ENCODE data around the gene ITIH2. TPM values are rescaled to one million over a fixed set of nuclear protein-coding genes. Genes with fewer than 3 reads are reported as not detected.
"Not testable (repeated sequence)": the region's sequence is repeated elsewhere in the genome, so short reads cannot be mapped to it uniquely, and the experiment has no call there.

The ITIH2 gene, protein sequence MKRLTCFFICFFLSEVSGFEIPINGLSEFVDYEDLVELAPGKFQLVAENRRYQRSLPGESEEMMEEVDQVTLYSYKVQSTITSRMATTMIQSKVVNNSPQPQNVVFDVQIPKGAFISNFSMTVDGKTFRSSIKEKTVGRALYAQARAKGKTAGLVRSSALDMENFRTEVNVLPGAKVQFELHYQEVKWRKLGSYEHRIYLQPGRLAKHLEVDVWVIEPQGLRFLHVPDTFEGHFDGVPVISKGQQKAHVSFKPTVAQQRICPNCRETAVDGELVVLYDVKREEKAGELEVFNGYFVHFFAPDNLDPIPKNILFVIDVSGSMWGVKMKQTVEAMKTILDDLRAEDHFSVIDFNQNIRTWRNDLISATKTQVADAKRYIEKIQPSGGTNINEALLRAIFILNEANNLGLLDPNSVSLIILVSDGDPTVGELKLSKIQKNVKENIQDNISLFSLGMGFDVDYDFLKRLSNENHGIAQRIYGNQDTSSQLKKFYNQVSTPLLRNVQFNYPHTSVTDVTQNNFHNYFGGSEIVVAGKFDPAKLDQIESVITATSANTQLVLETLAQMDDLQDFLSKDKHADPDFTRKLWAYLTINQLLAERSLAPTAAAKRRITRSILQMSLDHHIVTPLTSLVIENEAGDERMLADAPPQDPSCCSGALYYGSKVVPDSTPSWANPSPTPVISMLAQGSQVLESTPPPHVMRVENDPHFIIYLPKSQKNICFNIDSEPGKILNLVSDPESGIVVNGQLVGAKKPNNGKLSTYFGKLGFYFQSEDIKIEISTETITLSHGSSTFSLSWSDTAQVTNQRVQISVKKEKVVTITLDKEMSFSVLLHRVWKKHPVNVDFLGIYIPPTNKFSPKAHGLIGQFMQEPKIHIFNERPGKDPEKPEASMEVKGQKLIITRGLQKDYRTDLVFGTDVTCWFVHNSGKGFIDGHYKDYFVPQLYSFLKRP
- not detected for total RNA-seq

DNA sequence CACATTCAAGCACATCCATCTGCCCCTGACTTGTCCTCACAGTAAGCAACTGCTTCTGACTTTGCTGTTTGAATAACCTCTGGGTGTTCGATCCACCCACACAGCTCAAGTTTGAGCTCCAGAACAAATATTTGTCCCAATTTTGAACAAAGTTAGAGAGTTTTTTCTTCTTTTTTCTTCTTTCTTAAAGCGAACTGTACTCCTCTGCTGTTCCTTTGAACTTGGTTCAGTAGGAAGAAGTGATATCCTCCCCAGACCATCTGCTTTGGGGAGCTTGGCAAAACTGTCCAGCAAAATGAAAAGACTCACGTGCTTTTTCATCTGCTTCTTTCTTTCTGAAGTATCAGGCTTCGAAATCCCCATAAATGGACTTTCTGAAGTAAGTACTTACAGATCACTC lies at the start of gene ITIH2:
ITIH2 (plus strand) TSS at position 177 of the 400 bp plus-strand sequence; CDS start at position 296, 119 bp downstream.
- intact Hi-C loops (cut with DNase I; ENCODE audit: low total_unique reads), result no loop called here
- no peaks in the 10 kb centered on the region for H3K36me3 ChIP-seq
- in situ Hi-C loops (cut with MboI; ENCODE audit: low pct_ligation_motif_present in 1 of 4, low pct_unique_long_range_greater_than_20kb in 1 of 4, low sequenced_read_pairs in 3 of 4), result no loop called here
- no peak within 1 kb of the TSS for H3K4me3 ChIP-seq
- no peak within 1 kb of the TSS for H3K27ac ChIP-seq
- H3K9me3 ChIP-seq, result no peaks in the 10 kb centered on the region
- 47 to 53% methylated on average over 3 to 4 of the region's 4 CpGs for WGBS, 2 donors (ENCODE audit: low coverage in 1 of 2)
- H3K4me1 ChIP-seq, result no peaks in the 10 kb centered on the region
- TF ChIP-seq POLR2AphosphoS5 (IDR thresholded peaks at IDR 0.05) (no peak), EP300 (IDR thresholded peaks at IDR 0.05; ENCODE audit: low read depth) (no peak)
- DNase-seq, result no peak
- peaks cover 2% of the 10 kb centered on the region for H3K27me3 ChIP-seq

DNA sequence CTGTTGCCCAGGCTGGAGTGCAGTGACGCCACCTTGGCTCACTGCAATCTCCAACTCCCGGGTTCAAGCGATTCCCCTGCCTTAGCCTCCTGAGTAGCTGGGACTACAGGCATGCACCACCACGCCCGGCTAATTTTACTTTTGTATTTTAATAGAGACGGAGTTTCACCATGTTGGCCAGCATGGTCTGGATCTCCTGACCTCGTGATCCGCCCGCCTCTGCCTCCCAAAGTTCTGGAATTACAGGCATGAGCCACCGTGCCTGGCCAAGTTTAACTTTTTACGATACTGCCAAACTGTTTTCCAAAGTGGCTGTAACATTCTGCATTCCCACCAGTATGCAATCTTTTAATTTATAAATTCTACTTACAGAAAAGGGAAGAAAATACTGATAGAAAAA lies 46.0 kb upstream of the ITIH2 start:
- 74% methylated on average over 8 to 11 of the region's 11 CpGs for WGBS, 2 donors (ENCODE audit: low coverage in 1 of 2)
- H3K9me3 ChIP-seq; intact Hi-C loops (cut with DNase I; ENCODE audit: low total_unique reads); H3K36me3 ChIP-seq; in situ Hi-C loops (cut with MboI; ENCODE audit: low pct_ligation_motif_present in 1 of 4, low pct_unique_long_range_greater_than_20kb in 1 of 4, low sequenced_read_pairs in 3 of 4); H3K27me3 ChIP-seq; H3K4me1 ChIP-seq; DNase-seq; H3K4me3 ChIP-seq: not testable (repeated sequence)
- peak overlapping the region in 3 of 4 donors; percentile 18 to 66 (median 54) for H3K27ac ChIP-seq

DNA sequence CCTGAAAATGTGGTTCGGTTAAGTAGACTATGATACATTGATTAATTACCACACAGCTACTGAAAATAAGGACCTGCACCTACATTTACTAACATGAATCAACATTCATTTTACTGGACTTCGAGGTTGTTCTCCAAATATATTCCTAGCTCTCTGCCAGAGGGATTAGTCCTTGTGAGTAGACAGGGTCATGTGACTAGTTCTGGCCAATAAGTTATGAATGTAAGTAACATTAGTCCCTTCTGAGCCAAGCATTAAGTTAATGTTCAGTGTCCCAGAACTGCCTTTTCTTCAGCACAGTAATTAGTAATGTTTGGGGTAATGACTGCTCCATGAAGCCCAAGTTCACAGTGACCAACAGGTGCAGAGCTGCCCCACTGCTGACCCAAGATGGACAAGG lies 45.6 kb upstream of the ITIH2 start:
- Histone ChIP-seq H3K9me3 (no peaks in the 10 kb centered on the region), H3K4me3 (no peak overlapping the region), H3K4me1 (peaks cover 0 to 3% (median 0%) of the 10 kb centered on the region in 4 donors), H3K36me3 (no peaks in the 10 kb centered on the region), H3K27me3 (no peaks in the 10 kb centered on the region), H3K27ac (peak overlapping the region; percentile 18 to 66 (median 46))
- in situ Hi-C loops (cut with MboI; ENCODE audit: low pct_ligation_motif_present in 1 of 4, low pct_unique_long_range_greater_than_20kb in 1 of 4, low sequenced_read_pairs in 3 of 4), result no loop called here
- DNase-seq, result no peak
- 55 to 59% methylated on average over 2 of the region's 2 CpGs for WGBS, 2 donors (ENCODE audit: low coverage in 1 of 2)
- intact Hi-C loops (cut with DNase I; ENCODE audit: low total_unique reads), result no loop called here
- TF ChIP-seq EP300 (IDR thresholded peaks at IDR 0.05; ENCODE audit: low read depth), result no peak
- TF ChIP-seq POLR2AphosphoS5 (IDR thresholded peaks at IDR 0.05), result no peak
- TF ChIP-seq, protein P1, sequence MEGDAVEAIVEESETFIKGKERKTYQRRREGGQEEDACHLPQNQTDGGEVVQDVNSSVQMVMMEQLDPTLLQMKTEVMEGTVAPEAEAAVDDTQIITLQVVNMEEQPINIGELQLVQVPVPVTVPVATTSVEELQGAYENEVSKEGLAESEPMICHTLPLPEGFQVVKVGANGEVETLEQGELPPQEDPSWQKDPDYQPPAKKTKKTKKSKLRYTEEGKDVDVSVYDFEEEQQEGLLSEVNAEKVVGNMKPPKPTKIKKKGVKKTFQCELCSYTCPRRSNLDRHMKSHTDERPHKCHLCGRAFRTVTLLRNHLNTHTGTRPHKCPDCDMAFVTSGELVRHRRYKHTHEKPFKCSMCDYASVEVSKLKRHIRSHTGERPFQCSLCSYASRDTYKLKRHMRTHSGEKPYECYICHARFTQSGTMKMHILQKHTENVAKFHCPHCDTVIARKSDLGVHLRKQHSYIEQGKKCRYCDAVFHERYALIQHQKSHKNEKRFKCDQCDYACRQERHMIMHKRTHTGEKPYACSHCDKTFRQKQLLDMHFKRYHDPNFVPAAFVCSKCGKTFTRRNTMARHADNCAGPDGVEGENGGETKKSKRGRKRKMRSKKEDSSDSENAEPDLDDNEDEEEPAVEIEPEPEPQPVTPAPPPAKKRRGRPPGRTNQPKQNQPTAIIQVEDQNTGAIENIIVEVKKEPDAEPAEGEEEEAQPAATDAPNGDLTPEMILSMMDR (IDR thresholded peaks at IDR 0.05), result no peak
- TF ChIP-seq POLR2A (IDR thresholded peaks at IDR 0.05), result no peak

DNA sequence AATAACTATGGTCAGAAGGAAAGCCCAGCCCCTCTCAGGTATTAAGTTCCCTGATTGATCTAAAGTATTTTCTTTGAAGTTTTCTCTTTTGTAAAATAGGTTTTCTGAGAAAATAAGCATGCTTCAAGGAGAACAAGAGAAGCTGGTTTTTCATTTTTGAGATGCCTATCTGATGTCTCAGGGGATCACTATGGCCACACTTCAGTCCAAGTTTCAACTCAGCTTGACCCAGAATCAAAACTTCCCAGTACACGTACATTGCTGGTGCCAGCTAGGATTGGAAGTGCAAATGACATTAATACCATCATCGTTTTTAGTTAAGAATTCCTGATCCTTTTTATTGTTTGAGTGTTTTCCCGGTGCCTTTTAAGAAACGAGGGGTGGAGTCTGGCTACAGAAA lies 43.6 kb upstream of the ITIH2 start:
- DNase-seq, result no peak
- Histone ChIP-seq H3K9me3 (no peaks in the 10 kb centered on the region), H3K4me3 (no peak overlapping the region), H3K4me1 (peaks cover 0 to 7% (median 2%) of the 10 kb centered on the region in 4 donors), H3K27ac (peak overlapping the region; percentile 18 to 54 (median 38)), H3K36me3 (no peaks in the 10 kb centered on the region), H3K27me3 (peaks cover 12% of the 10 kb centered on the region)
- intact Hi-C loops (cut with DNase I; ENCODE audit: low total_unique reads) (no loop called here), in situ Hi-C loops (cut with MboI; ENCODE audit: low pct_ligation_motif_present in 1 of 4, low pct_unique_long_range_greater_than_20kb in 1 of 4, low sequenced_read_pairs in 3 of 4) (no loop called here)
- WGBS, 2 donors (ENCODE audit: low coverage in 1 of 2), result 51 to 63% methylated on average over 4 of the region's 4 CpGs
- no peak for TF ChIP-seq EP300 (IDR thresholded peaks at IDR 0.05; ENCODE audit: low read depth)
- TF ChIP-seq POLR2AphosphoS5 (IDR thresholded peaks at IDR 0.05), result no peak
- TF ChIP-seq POLR2A (IDR thresholded peaks at IDR 0.05), result no peak
- TF ChIP-seq, protein P1 (IDR thresholded peaks at IDR 0.05), result no peak

DNA sequence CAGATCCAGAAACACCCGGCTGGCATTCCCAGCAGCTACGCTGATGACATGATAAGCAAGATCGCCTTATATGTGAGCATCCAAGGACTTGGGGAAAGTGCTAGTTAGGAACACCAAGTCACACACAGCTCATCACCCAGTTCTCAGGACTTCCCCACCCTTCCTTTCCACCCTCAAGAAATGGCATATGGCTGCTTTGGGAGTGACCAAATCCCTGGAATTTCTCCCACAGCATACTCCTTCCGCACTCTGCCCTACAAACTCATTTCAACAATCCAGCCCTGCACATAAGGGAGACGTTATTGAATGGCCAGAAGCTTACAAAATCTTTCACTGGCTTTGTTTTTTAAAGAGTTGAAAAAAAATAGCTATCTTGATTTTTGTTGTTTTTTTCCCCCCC lies 40.6 kb upstream of the ITIH2 start:
- peaks cover 0 to 6% (median 3%) of the 10 kb centered on the region in 4 donors for H3K4me1 ChIP-seq
- H3K27ac ChIP-seq, result peak overlapping the region in 3 of 4 donors; percentile 14 to 50 (median 33)
- in situ Hi-C loops (cut with MboI; ENCODE audit: low pct_ligation_motif_present in 1 of 4, low pct_unique_long_range_greater_than_20kb in 1 of 4, low sequenced_read_pairs in 3 of 4) (no loop called here), intact Hi-C loops (cut with DNase I; ENCODE audit: low total_unique reads) (no loop called here)
- no peaks in the 10 kb centered on the region for H3K9me3 ChIP-seq
- peaks cover 34% of the 10 kb centered on the region for H3K27me3 ChIP-seq
- no peak overlapping the region for H3K4me3 ChIP-seq
- H3K36me3 ChIP-seq, result no peaks in the 10 kb centered on the region
- TF ChIP-seq EP300 (IDR thresholded peaks at IDR 0.05; ENCODE audit: low read depth), result no peak
- no peak for TF ChIP-seq POLR2A (IDR thresholded peaks at IDR 0.05)
- TF ChIP-seq POLR2AphosphoS5 (IDR thresholded peaks at IDR 0.05), result no peak
- TF ChIP-seq, protein P1 (IDR thresholded peaks at IDR 0.05), result no peak
- no peak for DNase-seq
- 50 to 73% methylated on average over 4 to 5 of the region's 5 CpGs for WGBS, 2 donors (ENCODE audit: low coverage in 1 of 2)
